B cell (primary cell): ENCODE measurements around the gene GSDME. TPM values are rescaled to one million over a fixed set of nuclear protein-coding genes. Genes with fewer than 3 reads are reported as not detected.
A peak's percentile ranks its signal among the peaks of the same experiment; 100 is the strongest.

Experiments used
- ATAC-seq: fragments of 200-7000 bp; cut with Tn5 transposase; one replicate; pipeline ENCODE4 v1.10.0; 2021; ENCODE audit warnings: low read depth, mild to moderate bottlenecking, moderate number of reproducible peaks, moderate library complexity
- CTCF ChIA-PET: fragments of 350-600 bp; sonication (Branson Sonifier 250); formaldehyde crosslinking; loops from one replicate; lab custom pipeline; 2021; ENCODE audit warnings: antibody characterized with exemption, inconsistent platforms; lab: Charles Lee
- POLR2A ChIA-PET: fragments of 350-600 bp; sonication (Branson Sonifier 250); formaldehyde crosslinking; loops from one replicate; lab custom pipeline; 2021; ENCODE audit warnings: antibody characterized with exemption; lab: Charles Lee
- DNase-seq: peaks from one replicate; pipeline ENCODE4 v3.0.0; 2013
- H2AFZ ChIP-seq: 2 replicates; pipeline ENCODE4 v1.6.1; 2012; ENCODE audit warnings: mild to moderate bottlenecking, low read depth, low read length; ENCODE audit not compliant: insufficient read depth, poor library complexity, severe bottlenecking
- H3K27ac ChIP-seq, 2 donors: 1 replicate in 1 of 2; 2 replicates in 1 of 2; pipeline ENCODE4 v1.5.1; 2012 to 2013; ENCODE audit warnings: low read length in 2 of 2, mild to moderate bottlenecking in 2 of 2, moderate library complexity in 1 of 2
- H3K27me3 ChIP-seq, 4 experiments: fragments of 200-600 bp in 1 of 4; sonication (generic) in 1 of 4; replicated peaks in 1 of 4; 1 replicate in 2 of 4; 2 replicates in 2 of 4; pipeline versions ENCODE4 v1.6.1 to v1.7.0; 2013 to 2016; ENCODE audit warnings: low read length in 3 of 4, mild to moderate bottlenecking in 2 of 4, mixed read lengths in 1 of 4, moderate library complexity in 1 of 4; ENCODE audit not compliant: insufficient read depth in 4 of 4, control insufficient read depth in 3 of 4; ENCODE audit errors: control extremely low read depth in 1 of 4
- H3K36me3 ChIP-seq, 2 experiments: replicated peaks in 1 of 2; 1 replicate in 1 of 2; 2 replicates in 1 of 2; pipeline versions ENCODE4 v1.6.1 to v1.7.1; 2013; ENCODE audit warnings: low read length in 1 of 2; ENCODE audit not compliant: insufficient read depth in 2 of 2, control insufficient read depth in 1 of 2; ENCODE audit errors: control extremely low read depth in 1 of 2, extremely low read depth in 1 of 2
- H3K4me1 ChIP-seq, 2 donors: fragments of 200-600 bp in 1 of 2; sonication (generic) in 1 of 2; 1 replicate in 1 of 2; 2 replicates in 1 of 2; pipeline versions ENCODE4 v1.5.1 to v1.6.1; 2013 to 2017; ENCODE audit warnings: low read length in 2 of 2; ENCODE audit not compliant: control insufficient read depth in 2 of 2, insufficient read depth in 2 of 2
- H3K4me2 ChIP-seq: replicated peaks from 2 replicates; pipeline ENCODE3; 2012; ENCODE audit warnings: mild to moderate bottlenecking, low read depth, low read length; ENCODE audit not compliant: poor library complexity, severe bottlenecking
- H3K4me3 ChIP-seq, 5 experiments: fragments of 200-600 bp in 1 of 5; sonication (generic) in 1 of 5; 1 replicate in 3 of 5; 2 replicates in 2 of 5; pipeline versions ENCODE4 v1.5.1 to v1.7.0; 2011 to 2016; ENCODE audit warnings: low read length in 4 of 5, mild to moderate bottlenecking in 4 of 5, low read depth in 2 of 5, control low read depth in 1 of 5, moderate library complexity in 1 of 5; ENCODE audit not compliant: insufficient read depth in 1 of 5; ENCODE audit errors: control extremely low read depth in 1 of 5, extremely low read depth in 1 of 5
- H3K79me2 ChIP-seq: fragments of 200-600 bp; sonication (generic); one replicate; pipeline ENCODE4 v1.6.0; 2016; ENCODE audit warnings: low read length; ENCODE audit not compliant: control insufficient read depth, insufficient read depth
- H3K9ac ChIP-seq: fragments of 200-600 bp; sonication (generic); 2 replicates; pipeline ENCODE4 v1.6.1; 2017; ENCODE audit warnings: mild to moderate bottlenecking, low read length, moderate library complexity
- H3K9me3 ChIP-seq, 3 donors: one replicate each; pipeline versions ENCODE4 v1.6.1 to v1.7.1; 2013; ENCODE audit warnings: low read length in 2 of 3; ENCODE audit not compliant: control insufficient read depth in 2 of 3, insufficient read depth in 1 of 3; ENCODE audit errors: control extremely low read depth in 1 of 3
- H4K20me1 ChIP-seq: 2 replicates; pipeline ENCODE4 v1.6.0; 2012; ENCODE audit warnings: mild to moderate bottlenecking, low read length; ENCODE audit not compliant: insufficient read depth, control insufficient read depth, poor library complexity, severe bottlenecking
- H3K27ac Mint-ChIP-seq: one replicate; pipeline ENCODE4 v1.8.0; 2021; ENCODE audit warnings: mixed read lengths
- H3K27me3 Mint-ChIP-seq: one replicate; pipeline ENCODE4 v1.8.0; 2021; ENCODE audit warnings: mixed read lengths
- H3K4me1 Mint-ChIP-seq: one replicate; pipeline ENCODE4 v1.8.0; 2021; ENCODE audit warnings: mixed read lengths
- H3K4me3 Mint-ChIP-seq: one replicate; pipeline ENCODE4 v1.8.0; 2021; ENCODE audit warnings: mixed read lengths
- H3K9me3 Mint-ChIP-seq: one replicate; pipeline ENCODE4 v1.8.0; 2022; ENCODE audit warnings: mixed read lengths; ENCODE audit not compliant: insufficient read depth
- CTCF ChIP-seq: fragments of 200-600 bp; IDR thresholded peaks from one replicate; pipeline ENCODE4 v1.8.0; 2022; ENCODE audit warnings: antibody characterized with exemption, mild to moderate bottlenecking
- EZH2 ChIP-seq: IDR thresholded peaks from 2 replicates; pipeline ENCODE4 v1.6.1; 2012; ENCODE audit warnings: borderline replicate concordance, low read depth, mild to moderate bottlenecking, moderate library complexity, low read length; ENCODE audit not compliant: insufficient read depth, poor library complexity, severe bottlenecking
- WGBS: methylation state at CpG from one replicate; pipeline ENCODE4 v1.1.5; 2013; ENCODE audit warnings: missing lambda C conversion rate; ENCODE audit not compliant: insufficient coverage; 5-methylcytosine and 5-hydroxymethylcytosine counted together
- intact Hi-C: fragments of 100-400 bp; cut with micrococcal nuclease; formaldehyde crosslinking; loops from one replicate; pipeline ENCODE4 v1.10.0; 2022
- polyA plus RNA-seq: library from polyadenylated mRNA; depleted of rRNA; stranded (reverse); fragments of >200 nt; gene quantifications from 2 replicates; pipeline ENCODE4 v1.2.3, GENCODE V29; 2012
- total RNA-seq, 2 donors: library from RNA; stranded (reverse); fragments of 120-200 nt in 1 of 2; gene quantifications; 1 replicate in 1 of 2; 2 replicates in 1 of 2; pipeline versions ENCODE4 v1.2.3 to v1.2.4, GENCODE V29; 2013 to 2022

GSDME gene
- total and polyA plus RNA-seq, 2 donors (not counting 1 experiment from before 2014, with no cell fraction given) = 7.0 to 11.9 TPM

- H3K79me2 ChIP-seq = no peaks in the 10 kb centered on the region
- no peaks in the 10 kb centered on the region for H3K9me3 Mint-ChIP-seq
- H3K4me3 Mint-ChIP-seq = peak overlapping the region; percentile 0
- H3K36me3 ChIP-seq = no peaks in the 10 kb centered on the region
- no peaks in the 10 kb centered on the region for H4K20me1 ChIP-seq
- TF ChIP-seq CTCF = no peak
- TF ChIP-seq EZH2 = no peak
- intact Hi-C loops = no loop called here
- ChIA-PET POLR2A (no interaction called here), CTCF (interaction anchor here (0.6 to 1.9 kb wide), 3 partner anchors 10 to 896 kb away, joined by 3 to 6 read pairs (median 3); no protein-coding TSS in a partner anchor)
- no peak overlapping the region for H3K9ac ChIP-seq
- H3K9me3 ChIP-seq = peaks cover 0 to 3% (median 0%) of the 10 kb centered on the region in 3 donors
- DNase-seq = no peak
- 89% methylated on average over 3 of the region's 3 CpGs for WGBS
- H3K4me1 ChIP-seq = peaks cover 16 to 19% of the 10 kb centered on the region in 2 donors
- no peak overlapping the region for H3K4me2 ChIP-seq
- peaks cover 27% of the 10 kb centered on the region for H3K4me1 Mint-ChIP-seq
- no peak for ATAC-seq
- H3K27me3 Mint-ChIP-seq = peaks cover 25% of the 10 kb centered on the region
- no peak overlapping the region for H3K4me3 ChIP-seq
- no peak overlapping the region for H3K27ac Mint-ChIP-seq
- H3K27ac ChIP-seq = no peak overlapping the region
- H3K27me3 ChIP-seq = peaks cover 0 to 36% (median 21%) of the 10 kb centered on the region in 4 experiments
- H2AFZ ChIP-seq = no peak overlapping the region
These were observed 2.3 kb downstream of the GSDME start for GRCh38 chr7:24754906-24755506.

GRCh38 chr7:24752073-24752800 lies 5.0 kb downstream of the GSDME start:
- intact Hi-C loops = no loop called here

More at GRCh38 chr7:24752073-24752800, 5.0 kb downstream of the GSDME start:
- peaks cover 7 to 12% of the 10 kb centered on the region in 2 donors for H3K4me1 ChIP-seq
- peaks cover 4% of the 10 kb centered on the region for H3K27me3 Mint-ChIP-seq
- CTCF ChIA-PET = interaction anchor here (1.3 to 2.1 kb wide), 4 partner anchors 19 to 86 kb away, joined by 3 to 10 read pairs (median 4); no protein-coding TSS in a partner anchor
- no peak overlapping the region for H3K27ac ChIP-seq
- H3K4me2 ChIP-seq = no peak overlapping the region
- H3K4me3 ChIP-seq = no peak overlapping the region
- H3K27ac Mint-ChIP-seq = no peak overlapping the region
- ATAC-seq = no peak
- no peaks in the 10 kb centered on the region for H3K9me3 ChIP-seq
- no peak for DNase-seq
- peaks cover 0 to 15% (median 7%) of the 10 kb centered on the region in 4 experiments for H3K27me3 ChIP-seq
- TF ChIP-seq CTCF (no peak), EZH2 (no peak)
- H3K4me1 Mint-ChIP-seq = peaks cover 18% of the 10 kb centered on the region
- POLR2A ChIA-PET = no interaction called here
- no peaks in the 10 kb centered on the region for H4K20me1 ChIP-seq
- H2AFZ ChIP-seq = no peak overlapping the region
- WGBS = 90% methylated on average over 3 of the region's 3 CpGs
- no peaks in the 10 kb centered on the region for H3K9me3 Mint-ChIP-seq
- H3K9ac ChIP-seq = no peak overlapping the region
- no peaks in the 10 kb centered on the region for H3K79me2 ChIP-seq
- no peaks in the 10 kb centered on the region for H3K36me3 ChIP-seq
- H3K4me3 Mint-ChIP-seq = no peak overlapping the region
